ENCODE measurements around the gene LNX1. TPM values are rescaled to one million over a fixed set of nuclear protein-coding genes. Genes with fewer than 3 reads are reported as not detected.

LNX1 gene
- total RNA-seq, 1 donor from 2014 or later, result not detected

GRCh38 chr4:53518807-53519206, 72.5 kb downstream of the LNX1 start:
- ChIA-PET POLR2A (no interaction called here), CTCF (no interaction called here)
- TF ChIP-seq, protein P1, sequence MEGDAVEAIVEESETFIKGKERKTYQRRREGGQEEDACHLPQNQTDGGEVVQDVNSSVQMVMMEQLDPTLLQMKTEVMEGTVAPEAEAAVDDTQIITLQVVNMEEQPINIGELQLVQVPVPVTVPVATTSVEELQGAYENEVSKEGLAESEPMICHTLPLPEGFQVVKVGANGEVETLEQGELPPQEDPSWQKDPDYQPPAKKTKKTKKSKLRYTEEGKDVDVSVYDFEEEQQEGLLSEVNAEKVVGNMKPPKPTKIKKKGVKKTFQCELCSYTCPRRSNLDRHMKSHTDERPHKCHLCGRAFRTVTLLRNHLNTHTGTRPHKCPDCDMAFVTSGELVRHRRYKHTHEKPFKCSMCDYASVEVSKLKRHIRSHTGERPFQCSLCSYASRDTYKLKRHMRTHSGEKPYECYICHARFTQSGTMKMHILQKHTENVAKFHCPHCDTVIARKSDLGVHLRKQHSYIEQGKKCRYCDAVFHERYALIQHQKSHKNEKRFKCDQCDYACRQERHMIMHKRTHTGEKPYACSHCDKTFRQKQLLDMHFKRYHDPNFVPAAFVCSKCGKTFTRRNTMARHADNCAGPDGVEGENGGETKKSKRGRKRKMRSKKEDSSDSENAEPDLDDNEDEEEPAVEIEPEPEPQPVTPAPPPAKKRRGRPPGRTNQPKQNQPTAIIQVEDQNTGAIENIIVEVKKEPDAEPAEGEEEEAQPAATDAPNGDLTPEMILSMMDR (IDR thresholded peaks at IDR 0.05), result no peak
- H3K9me3 Mint-ChIP-seq, result no peaks in the 10 kb centered on the region
- intact Hi-C loops (cut with micrococcal nuclease), result no loop called here
- no peaks in the 10 kb centered on the region for H3K4me1 Mint-ChIP-seq
- no peak for ATAC-seq (ENCODE audit: low read depth)
- no peak overlapping the region for H3K27ac Mint-ChIP-seq
- no peaks in the 10 kb centered on the region for H3K36me3 Mint-ChIP-seq (ENCODE audit: low read depth)
- no peak for DNase-seq
- peaks cover 4% of the 10 kb centered on the region for H3K27me3 Mint-ChIP-seq
- H3K4me3 Mint-ChIP-seq, result no peak overlapping the region

DNA sequence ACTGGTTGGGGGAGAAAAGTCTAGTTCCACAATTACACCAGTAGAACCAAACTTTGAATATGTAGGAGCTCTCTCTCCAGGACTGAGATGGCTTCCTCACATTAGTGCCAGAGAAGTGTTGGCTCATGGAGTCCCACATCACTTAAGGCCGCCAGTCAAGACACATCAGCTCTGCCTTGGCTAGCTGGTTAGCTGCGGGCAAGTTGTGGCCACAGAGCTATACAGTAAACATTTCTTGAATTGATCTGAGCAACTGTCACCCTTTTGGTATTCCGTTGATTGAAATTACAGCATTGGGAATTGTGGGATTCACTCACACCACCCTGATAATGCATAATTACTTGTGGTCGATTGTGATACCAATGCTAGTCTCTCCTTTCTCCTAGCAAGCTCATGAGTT, 76.2 kb downstream of the LNX1 start:
- H3K27ac Mint-ChIP-seq, result no peak overlapping the region
- H3K4me1 Mint-ChIP-seq, result no peaks in the 10 kb centered on the region
- H3K9me3 Mint-ChIP-seq, result no peaks in the 10 kb centered on the region
- no peak for ATAC-seq (ENCODE audit: low read depth)
- intact Hi-C loops (cut with micrococcal nuclease), result no loop called here
- ChIA-PET POLR2A (no interaction called here), CTCF (no interaction called here)
- H3K27me3 Mint-ChIP-seq, result peaks cover 2% of the 10 kb centered on the region
- TF ChIP-seq, protein P1 (IDR thresholded peaks at IDR 0.05), result no peak
- no peak for DNase-seq
- no peak overlapping the region for H3K4me3 Mint-ChIP-seq
- H3K36me3 Mint-ChIP-seq (ENCODE audit: low read depth), result no peaks in the 10 kb centered on the region

DNA sequence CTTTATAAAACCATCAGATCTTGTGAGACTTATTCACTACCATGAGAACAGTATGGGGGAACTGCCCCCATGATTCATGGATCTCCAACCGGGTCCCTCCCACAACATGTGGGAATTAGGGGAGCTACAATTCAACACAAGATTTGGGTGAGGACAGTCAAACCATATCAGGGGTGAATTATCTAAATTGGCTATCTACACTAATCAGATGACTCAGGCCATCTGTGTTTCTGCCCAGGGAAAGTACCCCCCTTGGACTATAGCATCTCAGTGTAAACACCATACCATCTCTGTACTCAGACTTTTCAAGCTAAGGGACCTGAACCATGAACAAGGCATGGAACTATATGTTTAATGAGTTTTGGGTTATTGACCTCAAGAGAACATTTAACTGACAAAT, 76.8 kb downstream of the LNX1 start:
- Mint-ChIP-seq H3K4me3 (no peak overlapping the region), H3K36me3 (ENCODE audit: low read depth) (no peaks in the 10 kb centered on the region), H3K4me1 (no peaks in the 10 kb centered on the region), H3K9me3 (no peaks in the 10 kb centered on the region), H3K27ac (no peak overlapping the region), H3K27me3 (peaks cover 2% of the 10 kb centered on the region)
- ATAC-seq (ENCODE audit: low read depth), result no peak
- TF ChIP-seq, protein P1 (IDR thresholded peaks at IDR 0.05), result no peak
- ChIA-PET CTCF (no interaction called here), POLR2A (no interaction called here)
- intact Hi-C loops (cut with micrococcal nuclease), result no loop called here
- no peak for DNase-seq

DNA sequence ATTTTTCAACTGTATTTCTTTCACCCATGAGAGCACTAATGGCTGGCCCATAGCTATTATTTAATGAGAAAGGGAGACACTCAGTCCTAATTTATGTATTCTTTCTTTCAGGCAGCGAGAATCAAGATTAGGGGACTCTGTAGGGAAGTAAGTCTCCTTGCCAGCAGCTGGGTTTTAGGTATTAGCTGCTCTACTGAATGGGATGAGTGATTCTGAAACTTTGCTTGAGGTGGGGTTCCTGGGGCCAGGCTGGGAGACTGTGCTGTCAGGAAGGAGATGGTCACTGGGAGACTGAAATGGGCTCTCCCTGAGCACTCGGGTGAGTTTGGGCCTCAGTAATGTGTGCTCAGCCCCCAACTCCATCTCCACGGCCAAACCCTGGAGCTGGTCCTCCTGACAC, 78.7 kb downstream of the LNX1 start:
- ATAC-seq (ENCODE audit: low read depth) (no peak), DNase-seq (no peak)
- TF ChIP-seq, protein P1 (IDR thresholded peaks at IDR 0.05), result no peak
- intact Hi-C loops (cut with micrococcal nuclease), result no loop called here
- Mint-ChIP-seq H3K36me3 (ENCODE audit: low read depth) (no peaks in the 10 kb centered on the region), H3K27me3 (peaks cover 5% of the 10 kb centered on the region), H3K4me3 (no peak overlapping the region), H3K4me1 (no peaks in the 10 kb centered on the region), H3K27ac (no peak overlapping the region), H3K9me3 (no peaks in the 10 kb centered on the region)
- POLR2A ChIA-PET, result no interaction called here
- CTCF ChIA-PET, result interaction anchor here (0.7 kb wide), 1 partner anchor 13 kb away, joined by 3 read pairs; no protein-coding TSS in a partner anchor

GRCh38 chr4:53511014-53511413, 80.3 kb downstream of the LNX1 start:
- ChIA-PET CTCF (no interaction called here), POLR2A (no interaction called here)

More at GRCh38 chr4:53511014-53511413, 80.3 kb downstream of the LNX1 start:
- intact Hi-C loops (cut with micrococcal nuclease), result no loop called here
- ATAC-seq (ENCODE audit: low read depth), result no peak
- TF ChIP-seq, protein P1 (IDR thresholded peaks at IDR 0.05), result no peak
- no peak overlapping the region for H3K27ac Mint-ChIP-seq
- H3K36me3 Mint-ChIP-seq (ENCODE audit: low read depth), result no peaks in the 10 kb centered on the region
- no peaks in the 10 kb centered on the region for H3K4me1 Mint-ChIP-seq
- no peak for DNase-seq
- no peaks in the 10 kb centered on the region for H3K9me3 Mint-ChIP-seq
- no peak overlapping the region for H3K4me3 Mint-ChIP-seq
- H3K27me3 Mint-ChIP-seq, result peaks cover 5% of the 10 kb centered on the region
